ENCODE data around the gene HLCS.

DNA sequence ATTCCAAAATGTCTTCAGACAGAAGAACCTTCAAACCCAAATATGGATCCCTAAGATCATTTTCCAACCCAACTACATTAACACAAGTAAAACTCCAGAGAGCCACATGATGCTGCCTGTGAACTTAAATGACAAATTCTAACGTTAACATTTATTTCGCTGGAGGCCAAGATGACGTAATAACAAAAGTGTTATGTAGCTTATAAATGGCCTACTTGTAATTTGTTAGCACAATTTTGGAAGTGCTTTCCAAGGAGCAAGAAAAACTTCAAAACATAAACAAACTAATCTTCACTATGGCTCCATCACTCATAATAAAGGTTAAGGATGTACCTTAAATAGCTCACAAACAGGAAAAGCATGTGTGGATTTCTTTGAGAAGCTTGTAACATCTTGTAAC lies 126.7 kb downstream of the HLCS start:
- TF ChIP-seq POLR2AphosphoS5 (IDR thresholded peaks at IDR 0.05) (no peak), POLR2A (IDR thresholded peaks at IDR 0.05) (no peak)

Data from prostate gland (tissue), 1 donor.